GM04504 (cell line): ENCODE results near the gene CHKB.

Experiments
- DNase-seq: peaks from one replicate; pipeline ENCODE4 v3.0.0-alpha.2; 2012; ENCODE audit warnings: low read depth

CHKB gene

DNA sequence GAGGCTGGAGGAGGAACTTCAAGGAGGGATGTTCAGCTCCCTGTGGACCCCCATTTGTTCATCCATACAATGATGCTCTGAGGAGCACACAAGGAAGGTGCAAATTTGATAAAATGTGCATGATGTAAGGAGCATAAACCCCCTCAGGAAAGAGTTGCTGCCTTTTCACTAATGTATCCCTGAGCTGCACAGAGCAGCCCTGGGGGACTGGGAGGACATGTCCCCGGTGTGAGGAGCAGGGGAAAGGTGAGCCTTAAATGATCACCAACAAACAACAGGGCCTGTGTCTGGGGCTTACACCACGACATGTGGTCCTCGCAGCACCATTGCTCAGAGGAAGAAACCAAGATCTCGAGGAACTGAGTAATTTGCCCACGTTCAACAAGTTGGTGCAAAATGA lies 14.4 kb upstream of the CHKB start:
- no peak for DNase-seq

DNA sequence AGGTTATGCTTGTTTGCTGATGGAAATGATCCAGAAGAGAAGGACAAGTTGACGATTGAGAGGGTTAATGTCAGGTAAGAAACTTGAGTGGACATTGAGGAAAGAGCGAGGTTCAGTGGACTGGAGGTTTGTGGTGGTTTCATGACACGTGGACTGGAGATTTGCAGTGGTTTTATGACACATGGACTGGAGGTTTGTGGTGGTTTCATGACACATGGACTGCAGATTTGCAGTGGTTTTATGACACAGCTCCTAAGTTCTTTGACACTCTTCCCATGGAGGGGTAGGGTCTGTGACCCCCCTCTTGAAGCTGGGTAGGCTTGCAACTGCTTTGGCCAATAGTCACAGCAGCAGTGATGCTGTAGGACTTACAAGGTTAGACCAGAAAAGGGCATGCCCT lies 12.5 kb upstream of the CHKB start:
- DNase-seq, result no peak

DNA sequence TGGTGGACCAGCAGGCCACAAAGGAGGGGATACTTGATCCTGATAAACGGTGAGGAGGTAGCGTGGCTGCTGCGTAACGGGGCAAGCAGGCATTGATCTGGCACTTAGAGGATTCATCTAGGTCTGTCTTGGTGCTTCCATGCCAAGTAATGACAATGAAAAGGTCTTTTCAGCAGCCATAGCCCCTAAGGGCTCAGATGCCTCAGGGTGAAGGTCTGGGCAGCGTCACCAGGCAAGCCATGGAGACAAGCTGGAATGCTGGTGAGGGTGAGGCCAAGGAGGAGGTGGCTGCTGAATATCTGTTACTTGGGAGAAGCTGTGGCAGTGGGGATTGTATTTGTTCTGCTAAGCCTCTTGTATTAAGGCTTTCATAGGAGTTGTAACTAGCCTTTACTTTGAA lies 4.8 kb upstream of the CHKB start:
- no peak for DNase-seq

DNA sequence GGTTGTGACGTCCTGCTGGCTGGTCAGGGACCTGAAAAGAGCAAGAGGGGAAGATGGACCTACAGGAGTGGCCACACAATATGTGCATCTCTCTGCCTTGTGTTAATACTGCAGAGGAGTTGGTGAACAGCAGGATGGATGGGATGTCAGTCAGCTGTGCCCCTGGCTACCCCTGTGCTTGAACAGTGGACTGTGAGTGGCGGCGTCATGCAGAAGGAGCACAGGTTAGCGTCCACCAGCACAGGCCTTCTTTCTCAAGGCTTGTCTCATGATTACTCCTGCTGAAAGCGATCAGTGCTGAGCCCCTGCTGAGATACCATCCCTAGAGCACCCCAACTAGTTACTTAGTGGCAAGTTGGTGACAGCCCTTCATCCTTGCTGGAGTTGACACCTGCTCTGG lies 3.8 kb upstream of the CHKB start:
- DNase-seq, result no peak

DNA sequence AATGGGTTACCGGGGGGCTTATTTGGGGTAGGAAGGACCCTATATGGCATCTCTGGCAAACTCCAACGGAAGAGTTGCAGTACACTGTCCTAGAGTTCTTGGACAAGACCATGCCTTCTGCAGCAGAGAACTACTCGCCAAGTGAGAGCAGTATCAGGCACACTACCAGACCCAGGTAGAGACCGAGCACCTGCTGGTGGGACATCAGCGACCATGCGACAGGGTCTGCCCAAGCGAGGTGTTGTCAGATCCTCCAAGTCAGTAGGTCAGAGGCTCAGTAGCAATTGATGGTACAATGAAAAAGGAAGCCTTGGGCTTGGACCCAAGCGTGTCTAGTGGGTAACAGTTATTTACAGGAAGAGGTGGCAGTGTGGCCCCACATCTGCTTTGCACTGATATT lies 3.1 kb upstream of the CHKB start:
- no peak for DNase-seq

DNA sequence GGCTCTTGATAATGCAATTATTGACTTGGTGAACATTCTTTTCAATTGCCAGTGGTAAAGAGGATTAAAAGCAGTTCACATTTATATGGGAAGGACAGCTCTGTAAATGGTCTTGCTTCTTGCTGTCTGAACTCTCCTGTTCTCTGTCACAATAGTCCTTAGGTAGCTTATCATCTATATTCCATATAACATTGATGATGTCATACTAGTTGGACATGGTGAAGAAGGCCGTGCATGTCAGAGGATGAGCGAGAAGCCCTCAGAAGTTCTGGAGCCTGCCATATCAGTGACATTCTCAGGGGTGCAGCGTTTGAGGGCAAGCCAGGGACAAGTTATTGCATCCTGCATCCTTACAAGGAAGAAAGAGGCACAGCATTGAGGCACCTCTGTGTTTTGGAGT lies 2.6 kb upstream of the CHKB start:
- no peak for DNase-seq

DNA sequence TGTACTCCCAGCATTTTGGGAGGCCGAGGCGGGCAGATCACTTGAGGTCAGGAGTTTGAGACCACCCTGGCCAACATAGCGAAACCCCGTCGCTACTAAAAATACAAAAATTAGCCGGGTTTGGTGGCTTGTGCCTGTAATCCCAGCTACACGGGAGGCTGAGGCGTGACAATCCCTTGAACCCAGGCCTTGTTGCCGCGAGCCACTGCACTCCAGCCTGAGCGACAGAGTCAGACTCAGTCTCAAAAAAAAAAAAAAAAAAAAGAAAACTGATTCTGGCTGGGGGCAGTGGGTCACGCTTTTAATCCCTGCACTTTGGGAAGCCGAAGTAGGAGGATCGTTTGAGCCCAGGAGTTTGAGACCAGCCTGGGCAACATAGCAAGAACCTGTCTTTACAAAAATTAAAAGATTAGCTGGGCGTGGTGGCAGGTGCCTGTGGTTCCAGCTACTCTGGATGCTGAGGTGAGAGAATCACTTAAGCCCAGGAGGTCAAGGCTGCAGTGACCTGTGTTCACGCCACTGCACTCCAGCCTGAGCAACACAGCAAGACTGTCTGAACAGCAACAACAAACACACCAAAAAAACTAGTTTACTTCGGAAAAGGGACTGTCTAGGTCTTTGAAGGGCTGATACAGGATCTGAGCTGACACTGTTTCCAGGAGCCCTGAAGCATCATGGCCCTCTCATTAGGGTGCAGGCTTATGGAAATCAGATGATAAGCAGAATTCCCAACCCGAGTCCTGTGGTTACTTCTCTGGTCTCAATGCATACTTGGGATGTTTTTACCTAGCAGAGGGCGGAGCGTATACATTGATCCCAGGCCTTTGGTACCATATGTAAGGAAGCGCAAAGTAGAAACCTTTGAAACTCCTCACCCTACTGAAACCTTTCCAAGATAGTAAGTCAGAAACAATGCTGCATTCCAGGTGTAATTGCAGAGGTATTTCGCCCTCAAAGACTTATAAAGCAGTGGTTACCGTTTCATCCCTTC lies 1.8 kb upstream of the CHKB start:
- DNase-seq, result no peak

DNA sequence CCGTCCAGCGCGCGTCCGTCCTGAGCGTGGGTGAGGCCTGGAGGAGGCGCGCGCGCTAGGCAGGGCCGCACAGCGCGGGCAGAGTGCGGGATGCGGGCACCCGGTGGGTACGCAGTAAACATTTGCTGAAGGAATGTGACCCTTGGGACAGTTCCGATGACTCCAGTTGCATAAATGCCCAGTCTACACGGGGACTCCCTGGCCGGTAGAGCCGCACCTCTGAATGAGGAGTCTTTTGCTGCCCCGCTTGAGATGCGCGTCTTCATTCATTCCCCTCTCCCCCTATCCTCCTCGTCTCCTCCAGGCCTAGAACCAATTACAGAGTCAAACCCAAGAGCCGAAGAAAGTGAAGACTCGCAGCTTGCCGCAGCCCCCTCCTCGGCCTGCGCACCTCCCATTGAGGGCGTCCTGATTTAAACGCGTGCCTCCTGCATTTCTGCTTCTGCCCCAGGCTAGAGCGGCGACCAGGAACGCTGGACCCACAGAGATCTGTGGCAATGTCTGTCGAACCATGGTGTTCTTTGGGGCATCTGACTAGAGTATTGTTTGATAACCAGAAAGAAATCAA lies 729 bp upstream of the CHKB start:
- no peak for DNase-seq

DNA sequence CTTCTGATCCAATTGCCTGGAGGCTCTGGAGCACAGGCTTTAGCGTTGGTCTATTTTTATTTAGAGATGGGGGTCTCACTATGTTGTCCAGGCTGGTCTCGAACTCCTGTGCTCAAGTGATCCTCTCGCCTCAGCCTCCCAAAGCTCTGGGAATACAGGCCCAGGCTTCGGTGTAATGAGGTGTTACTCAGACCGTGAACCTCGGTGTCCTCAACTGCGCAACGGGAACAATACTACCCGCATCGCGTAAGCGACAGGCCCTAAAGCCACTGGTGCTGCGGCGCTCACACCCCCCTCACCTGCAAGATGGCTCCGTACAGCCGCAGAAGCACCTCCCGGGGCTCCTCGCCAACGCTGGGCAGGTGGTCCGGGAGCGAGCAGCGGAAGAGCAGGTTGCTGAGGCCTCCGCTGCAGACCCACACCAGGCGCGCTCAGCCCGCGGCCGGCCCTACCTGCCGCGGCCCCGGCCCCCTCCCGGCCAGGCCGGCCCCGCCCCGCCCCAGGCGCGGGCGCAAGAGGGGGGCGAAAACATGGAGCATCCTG lies 628 bp downstream of the CHKB start:
- no peak for DNase-seq

DNA sequence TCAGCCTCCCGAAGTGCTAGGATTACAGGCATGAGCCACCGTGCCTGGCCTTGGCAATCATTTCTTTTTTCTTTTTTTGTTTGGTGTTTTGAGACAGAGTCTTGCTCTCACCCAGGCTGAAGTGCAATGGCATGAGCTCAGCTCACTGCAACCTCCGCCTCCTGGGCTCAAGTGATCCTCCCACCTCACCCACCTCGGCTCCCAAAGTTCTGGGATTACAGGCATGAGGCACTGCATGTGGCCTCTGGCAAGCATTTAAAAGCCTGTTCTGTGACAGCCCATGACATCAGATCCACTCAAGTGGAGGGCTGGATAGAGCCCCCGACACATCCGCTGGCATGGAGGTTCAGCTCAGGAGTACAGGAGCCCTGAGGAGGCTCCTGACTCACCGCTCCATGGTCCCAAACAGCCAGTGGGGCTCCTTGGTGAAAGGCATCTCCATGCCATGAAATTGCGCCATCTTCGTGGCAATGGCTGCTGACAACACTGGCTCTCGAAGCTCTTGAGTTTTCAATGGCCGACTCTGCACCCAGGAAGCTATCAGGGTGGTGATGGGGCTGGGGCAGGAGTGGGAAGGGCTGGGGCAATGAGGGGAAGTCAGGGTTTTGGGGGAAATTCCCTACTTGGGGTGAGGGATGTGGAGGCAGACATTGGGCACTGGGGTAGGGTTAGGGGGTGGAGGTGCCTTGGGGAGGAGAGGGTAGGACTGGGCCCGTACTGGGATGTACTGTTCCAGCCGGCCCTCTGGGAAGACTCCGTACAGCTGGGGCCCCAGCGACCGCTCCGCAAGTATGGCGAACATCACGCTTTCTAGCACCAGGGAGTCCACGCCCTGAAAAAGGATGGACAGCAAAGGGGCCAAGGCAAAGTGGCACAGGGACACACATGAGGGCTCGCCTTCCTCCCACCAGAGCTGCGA lies 1.4 kb downstream of the CHKB start:
- no peak for DNase-seq

DNA sequence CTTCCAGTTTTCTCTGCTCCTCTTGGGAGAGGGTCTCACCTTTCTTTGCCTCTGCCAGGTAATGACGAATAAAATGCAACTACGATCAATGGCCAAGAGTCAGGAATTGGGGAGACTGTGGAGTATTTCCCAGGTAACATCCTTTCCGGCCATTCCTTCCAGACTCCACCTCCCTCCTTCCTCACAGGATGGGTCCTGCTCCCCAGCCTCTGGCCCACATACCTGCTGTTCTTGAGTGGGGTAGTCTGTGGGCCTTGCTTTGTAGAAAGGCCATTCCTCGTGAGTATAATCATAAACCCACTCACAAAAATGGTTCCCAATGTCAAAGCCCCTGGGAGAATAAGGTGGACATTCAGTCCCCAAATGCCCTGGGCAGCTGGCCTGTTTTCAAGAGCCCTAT lies 2.9 kb downstream of the CHKB start:
- no peak for DNase-seq

DNA sequence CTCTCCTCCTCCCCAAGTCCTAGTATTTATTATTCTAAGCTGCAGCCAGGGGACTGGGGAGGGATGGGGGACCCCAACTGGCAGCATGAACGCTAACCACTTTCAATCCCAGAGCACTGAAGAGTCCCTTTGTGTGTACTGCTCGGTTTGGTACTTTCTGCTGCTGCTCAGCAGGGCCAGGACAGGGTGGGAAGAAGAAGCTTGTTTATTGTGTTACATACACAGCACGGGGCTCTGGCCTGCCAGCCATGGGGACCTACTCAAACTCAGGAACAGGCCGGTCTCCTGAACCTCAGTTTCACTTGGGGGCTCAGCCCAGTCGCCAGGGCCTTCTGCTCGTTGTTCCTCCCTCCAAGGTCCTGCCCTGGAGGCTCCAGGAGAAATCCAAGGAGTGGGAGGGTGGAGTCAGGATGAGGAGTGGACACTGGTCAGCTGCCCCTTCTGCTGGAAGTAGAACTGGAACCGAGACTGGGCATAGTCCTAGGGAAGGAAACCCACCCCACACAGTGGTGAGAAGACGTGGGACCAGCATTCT lies 3.8 kb downstream of the CHKB start:
- DNase-seq, result no peak

DNA sequence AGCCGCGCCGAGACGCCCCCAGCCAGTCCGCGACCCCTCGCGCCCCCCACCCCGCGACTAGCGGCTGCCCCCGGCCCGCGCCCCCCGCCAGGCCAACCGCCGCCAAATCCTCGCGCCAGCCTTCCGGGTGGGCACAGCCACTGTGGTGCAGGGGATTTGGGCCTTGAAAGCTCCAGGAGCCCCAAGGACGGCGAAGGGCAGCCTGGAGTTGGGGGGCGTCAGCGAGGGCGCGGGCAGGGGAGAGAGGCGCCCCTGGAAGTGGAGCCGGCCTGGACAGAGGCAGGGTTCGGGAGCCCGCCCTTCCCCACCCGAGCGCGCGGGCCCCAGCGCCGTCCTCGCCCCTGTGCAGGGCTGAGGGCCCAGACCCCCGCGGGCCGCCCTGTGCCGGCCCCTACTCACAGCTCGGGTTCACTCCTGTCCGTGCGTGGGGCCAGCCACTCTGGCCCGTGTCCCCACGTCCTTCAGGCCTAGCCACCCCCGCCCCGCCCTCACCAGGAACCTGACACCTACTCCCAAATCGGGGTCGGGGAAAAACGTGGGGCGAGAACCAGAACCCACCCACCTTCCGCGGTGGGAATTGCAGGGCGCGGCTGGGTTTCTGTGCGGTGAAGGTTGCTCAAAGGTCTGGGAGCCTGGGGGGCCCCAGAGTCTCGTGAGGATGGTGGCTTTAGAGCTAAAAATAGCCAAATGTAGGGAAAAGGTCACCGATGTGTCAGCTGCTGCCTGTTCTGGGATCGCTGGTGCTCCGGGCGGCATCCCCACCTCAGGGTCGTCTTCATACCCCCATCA lies 4.5 kb downstream of the CHKB start, which contains the start of gene CPT1B:
Gene CPT1B, minus strand, starts transcription at position 441 of the 789 bp plus-strand sequence. CDS start 512 bp downstream, outside the sequence.
- no peak for DNase-seq

DNA sequence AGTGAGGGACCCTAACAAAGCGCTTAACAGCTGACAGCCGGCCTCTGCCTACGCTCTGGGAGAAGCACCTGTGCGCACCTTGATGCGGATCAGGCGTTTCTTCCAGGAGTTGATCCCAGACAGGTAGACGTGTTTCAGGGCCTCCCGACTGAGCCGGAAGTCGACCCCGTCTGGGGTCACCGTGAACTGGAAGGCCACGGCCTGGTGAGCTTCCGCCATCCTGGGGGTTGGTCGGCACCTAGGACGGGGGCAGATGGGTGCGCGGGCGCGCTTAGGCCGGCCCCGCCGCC lies 5.0 kb downstream of the CHKB start:
- DNase-seq, result no peak

DNA sequence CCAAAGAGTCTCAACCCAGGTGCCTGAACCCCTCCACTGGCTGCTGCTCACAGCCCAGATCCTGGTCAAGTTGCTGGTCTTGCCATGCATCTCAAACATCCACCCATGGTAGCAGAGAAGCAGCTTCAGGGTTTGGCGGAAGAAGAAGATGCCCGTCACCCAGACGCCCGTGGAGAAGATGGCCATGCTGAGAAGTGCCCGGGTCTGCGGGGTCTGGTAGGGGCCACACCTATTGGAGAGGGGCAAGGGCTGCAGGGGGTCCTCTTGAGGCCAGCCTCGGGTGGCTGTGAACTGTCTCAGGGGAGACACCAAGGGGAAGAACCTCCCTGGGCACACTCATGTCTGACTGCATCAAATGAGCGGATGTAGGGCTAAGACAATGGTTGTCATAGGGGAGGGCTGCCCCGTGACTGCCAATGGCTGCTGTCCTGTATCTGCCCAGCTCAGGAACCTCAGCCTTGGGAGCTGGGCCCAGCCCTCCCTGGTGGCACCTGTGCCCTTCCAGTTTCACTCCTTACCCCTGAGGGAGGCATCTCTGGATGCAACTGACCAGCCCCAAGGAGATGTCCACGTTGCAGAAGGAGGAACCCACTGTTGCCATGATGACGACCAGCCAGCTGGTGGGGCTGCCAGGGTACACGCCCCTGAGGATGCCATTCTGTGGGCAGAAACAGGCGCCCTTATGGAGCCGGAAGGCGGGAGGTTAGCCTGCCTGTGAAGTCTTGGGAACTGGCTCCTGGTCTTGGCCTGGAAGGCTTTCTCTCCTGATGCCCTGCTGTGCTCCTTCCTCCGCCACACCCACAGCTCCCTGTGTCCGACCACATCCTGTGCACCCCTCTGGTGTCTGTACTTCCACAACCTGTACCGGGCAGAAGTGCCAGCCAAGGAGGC lies 5.6 kb downstream of the CHKB start:
- no peak for DNase-seq

DNA sequence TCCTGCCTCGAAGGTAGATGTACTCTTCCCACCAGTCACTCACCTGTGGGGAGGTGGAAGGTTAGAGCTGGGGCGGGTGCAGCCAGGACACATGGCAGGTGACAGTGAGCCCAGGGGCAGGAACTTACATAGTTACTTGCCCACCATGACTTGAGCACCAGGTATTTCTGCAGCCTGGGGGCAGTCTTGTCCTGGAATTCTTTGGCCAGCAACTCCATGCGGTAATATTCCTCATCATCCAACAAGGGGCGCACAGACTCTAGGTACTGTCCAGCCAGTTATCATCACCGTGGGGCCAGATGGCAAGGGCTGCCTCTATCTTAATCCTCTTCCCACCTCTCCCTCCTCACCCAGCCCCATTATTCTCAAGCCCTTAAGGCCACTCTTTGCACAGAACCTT lies 6.6 kb downstream of the CHKB start:
- no peak for DNase-seq

DNA sequence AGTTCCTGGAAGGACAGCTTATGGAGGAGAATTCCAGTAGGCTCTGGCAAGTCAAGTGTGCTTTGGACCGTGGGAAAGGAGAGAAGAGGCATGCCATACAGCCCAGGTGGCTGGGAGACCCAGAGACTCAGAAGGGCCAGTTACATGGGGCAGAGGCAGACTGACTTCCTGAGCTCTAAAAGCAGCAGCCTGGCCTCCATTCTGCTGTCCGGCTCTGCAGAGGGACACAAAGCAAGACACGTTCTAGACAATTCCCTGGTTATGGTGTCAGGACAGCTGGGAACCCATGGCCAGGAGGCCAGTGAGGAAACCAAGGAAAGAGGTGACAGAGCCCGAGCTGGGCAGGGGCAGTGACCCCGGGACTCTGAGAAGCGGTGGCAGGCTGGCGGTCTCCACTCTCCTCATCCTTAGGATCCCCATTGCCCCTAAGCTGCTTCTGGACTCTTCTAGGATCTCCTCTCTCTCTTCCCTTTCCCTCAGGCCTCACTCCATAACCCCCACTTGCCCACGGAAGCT lies 7.2 kb downstream of the CHKB start:
- no peak for DNase-seq

DNA sequence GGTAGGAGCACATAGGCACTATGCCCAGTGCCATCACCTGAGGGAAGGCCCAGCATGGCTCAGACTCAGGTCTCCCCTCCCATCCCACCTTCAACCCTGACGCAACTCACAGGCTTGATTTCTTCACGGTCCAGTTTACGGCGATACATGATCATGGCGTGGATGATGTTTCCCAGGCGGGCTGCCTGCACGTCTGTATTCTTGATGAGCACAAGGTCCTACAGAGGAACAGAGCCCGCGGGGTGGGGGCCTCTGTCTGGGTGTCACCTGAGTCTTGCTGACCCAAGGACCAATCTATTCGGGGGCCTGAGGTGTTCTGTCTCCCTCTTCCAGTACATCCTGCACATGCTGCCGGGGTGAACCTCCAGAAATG lies 8.3 kb downstream of the CHKB start:
- DNase-seq, result no peak

DNA sequence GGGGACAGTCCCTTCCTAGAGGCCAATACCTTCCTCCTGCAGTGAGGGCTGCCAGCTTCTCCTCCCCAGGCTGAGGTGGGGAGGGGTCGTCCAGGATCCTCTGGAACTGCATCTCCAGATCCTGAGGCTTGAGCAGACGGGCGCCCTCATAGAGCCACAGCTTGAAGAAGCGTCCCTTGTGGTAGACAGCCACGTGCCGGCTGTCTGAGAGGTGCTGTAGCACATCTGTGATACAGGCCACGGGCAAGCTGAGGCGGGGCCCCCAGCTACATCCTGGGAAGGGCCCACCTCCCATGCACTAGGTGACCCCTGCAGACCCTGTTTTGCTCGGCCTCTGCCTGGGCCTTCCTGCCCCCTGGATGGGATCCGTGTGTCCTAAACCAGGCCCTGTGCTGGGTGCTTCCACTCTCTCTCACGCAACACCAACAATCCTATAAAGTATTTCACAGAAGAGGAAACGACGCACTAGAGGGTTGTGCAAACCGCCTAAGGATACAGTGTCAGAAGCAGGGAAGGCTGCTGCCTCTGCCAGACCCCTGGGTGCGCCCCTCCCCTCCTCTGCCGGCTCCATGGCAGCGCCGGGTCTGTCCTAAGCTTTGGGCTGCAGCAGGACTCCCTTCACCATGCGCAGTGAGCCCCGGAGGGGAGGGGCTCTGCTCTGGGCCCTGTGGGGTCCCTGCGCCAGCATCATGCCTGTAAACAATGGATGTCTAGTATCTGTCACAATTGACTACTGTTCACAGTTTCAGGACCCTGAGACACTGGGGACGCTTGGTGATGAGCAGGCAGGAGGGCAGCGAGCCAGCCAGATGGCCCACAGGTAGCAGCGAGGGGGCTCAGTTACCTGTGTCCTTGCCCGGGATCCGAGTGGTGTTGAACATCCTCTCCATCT lies 8.9 kb downstream of the CHKB start:
- no peak for DNase-seq
